Loucy (cell line): ENCODE measurements around the gene FSTL1.

ENCODE experiments used
- H2AFZ ChIP-seq: fragments of 200-600 bp; sonication (generic); 2 replicates; pipeline ENCODE4 v1.6.0; 2016; ENCODE audit warnings: antibody characterized with exemption, mild to moderate bottlenecking, low read length, moderate library complexity
- H3F3A ChIP-seq: fragments of 200-600 bp; 2 replicates; pipeline ENCODE4 v1.6.0; 2016; ENCODE audit warnings: antibody characterized with exemption, low read depth, mild to moderate bottlenecking
- H3K27me3 ChIP-seq: fragments of 200-600 bp; sonication (generic); 2 replicates; pipeline ENCODE4 v1.6.1; 2014; ENCODE audit warnings: low read length, mild to moderate bottlenecking; ENCODE audit not compliant: insufficient read depth, poor library complexity, severe bottlenecking
- H3K36me3 ChIP-seq: fragments of 200-600 bp; sonication (generic); 2 replicates; pipeline ENCODE4 v1.6.1; 2016; ENCODE audit warnings: low read length; ENCODE audit not compliant: insufficient read depth
- H3K4me1 ChIP-seq: fragments of 200-600 bp; sonication (generic); 2 replicates; pipeline ENCODE4 v1.5.1; 2014; ENCODE audit warnings: low read length, mild to moderate bottlenecking; ENCODE audit not compliant: insufficient read depth, poor library complexity, severe bottlenecking
- H3K4me2 ChIP-seq: fragments of 200-600 bp; sonication (generic); 2 replicates; pipeline ENCODE4 v1.6.0; 2014; ENCODE audit warnings: antibody characterized with exemption, low read length, low read depth, mild to moderate bottlenecking; ENCODE audit not compliant: poor library complexity, severe bottlenecking
- H3K4me3 ChIP-seq: fragments of 200-600 bp; sonication (generic); 2 replicates; pipeline ENCODE4 v1.5.1; 2014; ENCODE audit warnings: low read length, mild to moderate bottlenecking, mixed read lengths; ENCODE audit not compliant: poor library complexity, severe bottlenecking
- H3K79me2 ChIP-seq: fragments of 200-600 bp; sonication (generic); 2 replicates; pipeline ENCODE4 v1.6.1; 2014; ENCODE audit warnings: low read length; ENCODE audit not compliant: insufficient read depth
- H3K9ac ChIP-seq: fragments of 200-600 bp; sonication (generic); 2 replicates; pipeline ENCODE4 v1.6.0; 2014; ENCODE audit warnings: mild to moderate bottlenecking, low read depth, low read length, moderate library complexity; ENCODE audit not compliant: poor library complexity, severe bottlenecking
- H3K9me2 ChIP-seq: fragments of 200-600 bp; sonication (generic); replicated peaks from 2 replicates; pipeline ENCODE4 v1.6.1; 2016; ENCODE audit warnings: low read depth, low read length, mixed read lengths
- H3K9me3 ChIP-seq: fragments of 200-600 bp; sonication (generic); 2 replicates; pipeline ENCODE4 v1.6.1; 2014; ENCODE audit warnings: mild to moderate bottlenecking, antibody characterized with exemption, low read length, low read depth; ENCODE audit not compliant: insufficient read depth
- H4K20me1 ChIP-seq: fragments of 200-600 bp; sonication (generic); 2 replicates; pipeline ENCODE4 v1.6.0; 2014; ENCODE audit warnings: antibody characterized with exemption, low read length, mild to moderate bottlenecking; ENCODE audit not compliant: insufficient read depth, poor library complexity, severe bottlenecking
- EZH2phosphoT487 ChIP-seq: fragments of 200-600 bp; IDR thresholded peaks from 2 replicates; pipeline ENCODE4 v1.6.1; 2018; ENCODE audit warnings: antibody characterized with exemption, mild to moderate bottlenecking, moderate library complexity, borderline replicate concordance
- TF ChIP-seq, protein P1 (sequence below): fragments of 200-600 bp; sonication (generic); conservative IDR thresholded peaks from 2 replicates; pipeline ENCODE4 v1.5.1; 2014; ENCODE audit warnings: mild to moderate bottlenecking, antibody characterized with exemption, low read length

FSTL1 gene

DNA sequence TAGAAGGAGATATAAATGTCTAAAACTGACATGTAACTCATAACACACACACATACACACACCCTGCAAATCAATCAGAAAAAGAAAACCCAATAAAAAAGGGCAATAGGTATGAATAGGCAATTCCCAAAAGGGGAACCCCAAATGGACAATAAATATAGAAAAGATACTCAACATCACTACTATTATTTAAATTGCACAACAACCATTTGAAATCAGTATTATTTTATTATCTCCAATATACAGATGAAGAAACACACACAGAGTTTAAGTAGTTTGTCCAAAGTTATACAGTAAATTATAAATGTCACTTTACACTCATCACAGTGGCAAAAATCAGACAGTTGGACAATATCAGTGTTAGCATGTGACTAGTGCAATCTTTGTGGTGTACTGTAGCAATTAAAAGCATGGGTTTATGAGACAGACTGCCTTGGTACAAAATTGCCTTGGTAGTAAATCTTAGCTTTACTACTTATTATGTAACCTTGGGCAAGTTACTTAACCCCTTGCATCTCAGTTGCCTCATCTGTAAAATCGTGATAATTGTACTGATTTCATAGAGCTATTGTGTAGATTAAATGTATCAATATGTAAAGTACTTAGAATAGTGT is 3.4 kb upstream of the FSTL1 start:
- TF ChIP-seq EZH2phosphoT487, result no peak
- TF ChIP-seq, protein P1, sequence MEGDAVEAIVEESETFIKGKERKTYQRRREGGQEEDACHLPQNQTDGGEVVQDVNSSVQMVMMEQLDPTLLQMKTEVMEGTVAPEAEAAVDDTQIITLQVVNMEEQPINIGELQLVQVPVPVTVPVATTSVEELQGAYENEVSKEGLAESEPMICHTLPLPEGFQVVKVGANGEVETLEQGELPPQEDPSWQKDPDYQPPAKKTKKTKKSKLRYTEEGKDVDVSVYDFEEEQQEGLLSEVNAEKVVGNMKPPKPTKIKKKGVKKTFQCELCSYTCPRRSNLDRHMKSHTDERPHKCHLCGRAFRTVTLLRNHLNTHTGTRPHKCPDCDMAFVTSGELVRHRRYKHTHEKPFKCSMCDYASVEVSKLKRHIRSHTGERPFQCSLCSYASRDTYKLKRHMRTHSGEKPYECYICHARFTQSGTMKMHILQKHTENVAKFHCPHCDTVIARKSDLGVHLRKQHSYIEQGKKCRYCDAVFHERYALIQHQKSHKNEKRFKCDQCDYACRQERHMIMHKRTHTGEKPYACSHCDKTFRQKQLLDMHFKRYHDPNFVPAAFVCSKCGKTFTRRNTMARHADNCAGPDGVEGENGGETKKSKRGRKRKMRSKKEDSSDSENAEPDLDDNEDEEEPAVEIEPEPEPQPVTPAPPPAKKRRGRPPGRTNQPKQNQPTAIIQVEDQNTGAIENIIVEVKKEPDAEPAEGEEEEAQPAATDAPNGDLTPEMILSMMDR, result no peak
- no peaks in the 10 kb centered on the region for H3K27me3 ChIP-seq
- no peaks in the 10 kb centered on the region for H3F3A ChIP-seq
- H3K79me2 ChIP-seq, result no peaks in the 10 kb centered on the region
- H3K9me3 ChIP-seq, result no peaks in the 10 kb centered on the region
- no peak overlapping the region for H3K4me2 ChIP-seq
- no peaks in the 10 kb centered on the region for H3K36me3 ChIP-seq
- H3K4me3 ChIP-seq, result no peak overlapping the region
- no peaks in the 10 kb centered on the region for H4K20me1 ChIP-seq
- H2AFZ ChIP-seq, result no peak overlapping the region
- H3K9me2 ChIP-seq, result no peaks in the 10 kb centered on the region
- H3K4me1 ChIP-seq, result no peaks in the 10 kb centered on the region
- no peak overlapping the region for H3K9ac ChIP-seq

DNA sequence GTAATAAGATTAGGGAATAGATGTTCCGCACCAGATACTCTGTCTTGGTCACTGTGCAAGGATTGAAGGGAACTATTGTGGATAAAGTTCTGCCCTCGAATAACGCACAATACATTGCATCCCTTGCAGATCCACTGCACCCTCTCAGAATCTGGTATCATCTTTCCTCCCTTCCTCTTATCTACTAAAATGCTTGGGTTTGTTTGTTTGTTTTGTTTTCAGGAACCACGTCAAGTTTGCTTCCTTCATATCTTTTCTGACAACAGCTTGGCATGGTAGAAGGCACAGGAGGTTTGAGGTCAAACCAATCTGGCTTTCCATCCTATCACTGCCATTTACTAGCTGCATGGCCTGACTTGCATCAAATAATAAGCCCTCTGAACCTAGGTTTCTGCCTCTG is 2.0 kb upstream of the FSTL1 start:
- no peaks in the 10 kb centered on the region for H3K36me3 ChIP-seq
- no peaks in the 10 kb centered on the region for H3K27me3 ChIP-seq
- TF ChIP-seq EZH2phosphoT487, result no peak
- TF ChIP-seq, protein P1, result no peak
- H3F3A ChIP-seq, result no peaks in the 10 kb centered on the region
- no peaks in the 10 kb centered on the region for H3K4me1 ChIP-seq
- H3K9me3 ChIP-seq, result no peaks in the 10 kb centered on the region
- H4K20me1 ChIP-seq, result no peaks in the 10 kb centered on the region
- H3K9me2 ChIP-seq, result no peaks in the 10 kb centered on the region
- H3K4me2 ChIP-seq, result no peak overlapping the region
- no peaks in the 10 kb centered on the region for H3K79me2 ChIP-seq
- H3K4me3 ChIP-seq, result no peak overlapping the region
- H2AFZ ChIP-seq, result no peak overlapping the region
- no peak overlapping the region for H3K9ac ChIP-seq

DNA sequence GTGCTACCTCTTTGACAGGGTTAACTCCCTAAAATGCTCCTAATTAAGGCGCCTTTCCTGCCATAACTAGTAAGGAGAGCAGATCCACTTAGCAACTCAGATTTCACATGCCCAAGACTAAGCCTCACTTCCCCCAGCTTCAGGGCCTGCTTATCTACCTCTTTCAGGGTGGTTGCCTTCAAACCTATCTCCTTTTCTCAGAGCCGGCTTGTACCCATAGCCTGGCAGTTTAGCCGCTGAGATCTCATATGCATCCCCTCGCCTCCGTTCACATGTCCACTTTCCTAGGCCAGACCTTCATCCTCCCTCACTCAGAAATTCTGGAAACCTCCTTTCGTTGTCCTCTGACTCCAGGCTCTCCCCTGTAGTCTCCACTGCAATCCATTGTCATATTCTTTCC is 1.0 kb upstream of the FSTL1 start:
- Histone ChIP-seq H3K4me1 (no peaks in the 10 kb centered on the region), H3K9ac (no peak overlapping the region), H4K20me1 (no peaks in the 10 kb centered on the region), H3K4me3 (no peak overlapping the region), H3K27me3 (no peaks in the 10 kb centered on the region), H3K79me2 (no peaks in the 10 kb centered on the region), H2AFZ (no peak overlapping the region), H3F3A (no peaks in the 10 kb centered on the region), H3K9me3 (no peaks in the 10 kb centered on the region), H3K36me3 (no peaks in the 10 kb centered on the region), H3K9me2 (no peaks in the 10 kb centered on the region), H3K4me2 (no peak overlapping the region)
- TF ChIP-seq, protein P1, result no peak
- TF ChIP-seq EZH2phosphoT487, result no peak
